HS-27A (cell line): ENCODE measurements around the gene SVBP.
"Not testable (repeated sequence)": the region's sequence is repeated elsewhere in the genome, so short reads cannot be mapped to it uniquely, and the experiment has no call there.

Experiments
- DNase-seq: peaks from one replicate; pipeline ENCODE4 v3.0.0-alpha.2; 2012; ENCODE audit warnings: low read depth, missing footprints

Gene SVBP

GRCh38 chr1:42816585-42817439 is at the start of gene SVBP, which contains the start of gene ERMAP:
Gene SVBP (minus strand): TSS chr1:42817397. CDS start chr1:42816544, 853 bp downstream.
Gene ERMAP (plus strand): TSS chr1:42817122. CDS start chr1:42830449, 13,327 bp downstream.
- DNase-seq: peak; percentile 70

- no peak for DNase-seq
Observed at GRCh38 chr1:42866549-42866948, 49.4 kb upstream of the SVBP start.

- DNase-seq: no peak
Observed at GRCh38 chr1:42861014-42861399, 43.8 kb upstream of the SVBP start.

- no peak for DNase-seq
Observed at GRCh38 chr1:42860339-42861013, 43.3 kb upstream of the SVBP start.

- DNase-seq: not testable (repeated sequence)
Observed at GRCh38 chr1:42859366-42859765, 42.2 kb upstream of the SVBP start.

GRCh38 chr1:42856554-42856953 is 39.4 kb upstream of the SVBP start:
- DNase-seq: not testable (repeated sequence)

GRCh38 chr1:42853116-42853884 is 36.1 kb upstream of the SVBP start:
- no peak for DNase-seq

GRCh38 chr1:42852608-42852980 is 35.4 kb upstream of the SVBP start:
- DNase-seq: no peak

GRCh38 chr1:42851960-42852607 is 34.9 kb upstream of the SVBP start:
- no peak for DNase-seq

- no peak for DNase-seq
Observed at GRCh38 chr1:42851420-42851819, 34.2 kb upstream of the SVBP start.

- no peak for DNase-seq
Observed at GRCh38 chr1:42849944-42850343, 32.7 kb upstream of the SVBP start.

- no peak for DNase-seq
Observed at GRCh38 chr1:42848823-42849537, 31.8 kb upstream of the SVBP start.

GRCh38 chr1:42847721-42848460 is 30.7 kb upstream of the SVBP start:
- DNase-seq: no peak

GRCh38 chr1:42847111-42847595 is 30.0 kb upstream of the SVBP start:
- no peak for DNase-seq

- DNase-seq: peak; percentile 96
Observed at GRCh38 chr1:42846257-42847110, 29.3 kb upstream of the SVBP start, which contains the start of gene ZNF691. Gene ZNF691 (plus strand): TSS chr1:42846613. CDS start chr1:42849659, 3,046 bp downstream.

- DNase-seq: no peak
Observed at GRCh38 chr1:42845866-42846256, 28.7 kb upstream of the SVBP start.

GRCh38 chr1:42845193-42845592 is 28.0 kb upstream of the SVBP start:
- no peak for DNase-seq

GRCh38 chr1:42844592-42845140 is 27.5 kb upstream of the SVBP start:
- no peak for DNase-seq
